SU-DHL-6 (cell line): ENCODE data around the gene GRAP.

Experiments used
- H2AFZ ChIP-seq: fragments of 200-600 bp; sonication (generic); 2 replicates; pipeline ENCODE4 v1.6.1; 2014; ENCODE audit warnings: low read depth, mild to moderate bottlenecking, moderate library complexity, mixed read lengths, antibody characterized with exemption, low read length; ENCODE audit not compliant: severe bottlenecking
- H3F3A ChIP-seq: fragments of 200-600 bp; shearing (Covaris generic); 2 replicates; pipeline ENCODE4 v1.6.0; 2016; ENCODE audit warnings: antibody characterized with exemption, mild to moderate bottlenecking; ENCODE audit not compliant: insufficient read depth
- H3K27ac ChIP-seq: fragments of 200-600 bp; sonication (generic); 2 replicates; pipeline ENCODE4 v1.5.1; 2016; ENCODE audit warnings: low read depth, mild to moderate bottlenecking, low read length, moderate library complexity, mixed read lengths
- H3K27me3 ChIP-seq: fragments of 200-600 bp; sonication (generic), shearing (Covaris generic); 2 replicates; pipeline ENCODE4 v1.6.0; 2014; ENCODE audit warnings: mild to moderate bottlenecking, low read length
- H3K36me3 ChIP-seq: fragments of 200-600 bp; sonication (generic); 2 replicates; pipeline ENCODE4 v1.6.1; 2014; ENCODE audit warnings: mild to moderate bottlenecking, low read length, mixed read lengths
- H3K4me2 ChIP-seq: fragments of 300-600, 200-600 bp; shearing (Covaris generic), sonication (generic); 2 replicates; pipeline ENCODE4 v1.6.0; 2014; ENCODE audit warnings: low read length, low read depth, mild to moderate bottlenecking; ENCODE audit not compliant: poor library complexity, severe bottlenecking
- H3K4me3 ChIP-seq: fragments of 200-600 bp; sonication (generic); 2 replicates; pipeline ENCODE4 v1.5.1; 2014; ENCODE audit warnings: antibody characterized with exemption, low read length, mild to moderate bottlenecking, mixed read lengths; ENCODE audit not compliant: insufficient read depth, poor library complexity, severe bottlenecking
- H3K79me2 ChIP-seq: fragments of 200-600 bp; sonication (generic); 2 replicates; pipeline ENCODE4 v1.6.1; 2014; ENCODE audit warnings: mild to moderate bottlenecking, low read length, moderate library complexity; ENCODE audit not compliant: insufficient read depth
- H3K9ac ChIP-seq: fragments of 200-600 bp; sonication (generic); 2 replicates; pipeline ENCODE4 v1.7.0; 2014; ENCODE audit warnings: mild to moderate bottlenecking, low read length
- H3K9me2 ChIP-seq: fragments of 200-600 bp; sonication (generic); replicated peaks from 2 replicates; pipeline ENCODE4 v1.6.1; 2014; ENCODE audit warnings: low read length; ENCODE audit not compliant: insufficient read depth
- H3K9me3 ChIP-seq: fragments of 200-600 bp; sonication (generic); 2 replicates; pipeline ENCODE4 v1.6.1; 2014; ENCODE audit warnings: low read length, mixed read lengths; ENCODE audit not compliant: insufficient read depth
- H4K20me1 ChIP-seq: fragments of 200-600 bp; sonication (generic); 2 replicates; pipeline ENCODE4 v1.6.1; 2014; ENCODE audit warnings: low read depth, mild to moderate bottlenecking, antibody characterized with exemption, low read length, moderate library complexity, mixed read lengths
- EZH2phosphoT487 ChIP-seq: fragments of 200-600 bp; sonication (generic), shearing (Covaris generic); conservative IDR thresholded peaks from 2 replicates; pipeline ENCODE4 v1.6.1; 2018; ENCODE audit warnings: mild to moderate bottlenecking, antibody characterized with exemption, low read length, moderate library complexity, mixed read lengths
- TF ChIP-seq, protein P1 (sequence below): fragments of 200-600 bp; sonication (generic); IDR thresholded peaks from one replicate; pipeline ENCODE4 v1.5.1; 2017; ENCODE audit warnings: antibody characterized with exemption, mild to moderate bottlenecking, low read length, moderate library complexity; ENCODE audit not compliant: insufficient read depth, poor library complexity, severe bottlenecking

GRAP gene

DNA sequence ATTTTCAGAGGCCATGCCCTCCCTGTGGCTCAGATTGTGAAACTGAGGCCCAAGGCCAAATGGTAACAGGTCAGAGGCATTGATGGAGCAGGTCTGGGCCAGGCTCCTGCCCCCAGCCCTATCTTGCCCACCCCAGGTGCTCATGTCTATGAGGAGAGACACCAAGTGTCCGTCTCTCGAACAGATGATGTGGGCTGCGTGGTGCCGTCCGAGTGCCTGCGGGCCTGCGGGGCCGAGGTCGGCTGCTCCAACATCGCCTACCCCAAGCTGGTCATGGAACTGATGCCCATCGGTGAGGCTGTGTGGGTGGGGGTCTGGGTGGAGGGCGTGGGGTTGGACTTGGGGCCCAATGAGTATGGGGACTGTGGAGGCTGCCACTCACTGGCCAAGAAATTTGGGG, 33.5 kb downstream of the GRAP start:
- H3K9ac ChIP-seq, result no peak overlapping the region
- no peak overlapping the region for H3K4me2 ChIP-seq
- no peaks in the 10 kb centered on the region for H4K20me1 ChIP-seq
- no peaks in the 10 kb centered on the region for H3K9me2 ChIP-seq
- H3K9me3 ChIP-seq, result no peaks in the 10 kb centered on the region
- no peaks in the 10 kb centered on the region for H3K27me3 ChIP-seq
- no peak for TF ChIP-seq EZH2phosphoT487
- TF ChIP-seq, protein P1, sequence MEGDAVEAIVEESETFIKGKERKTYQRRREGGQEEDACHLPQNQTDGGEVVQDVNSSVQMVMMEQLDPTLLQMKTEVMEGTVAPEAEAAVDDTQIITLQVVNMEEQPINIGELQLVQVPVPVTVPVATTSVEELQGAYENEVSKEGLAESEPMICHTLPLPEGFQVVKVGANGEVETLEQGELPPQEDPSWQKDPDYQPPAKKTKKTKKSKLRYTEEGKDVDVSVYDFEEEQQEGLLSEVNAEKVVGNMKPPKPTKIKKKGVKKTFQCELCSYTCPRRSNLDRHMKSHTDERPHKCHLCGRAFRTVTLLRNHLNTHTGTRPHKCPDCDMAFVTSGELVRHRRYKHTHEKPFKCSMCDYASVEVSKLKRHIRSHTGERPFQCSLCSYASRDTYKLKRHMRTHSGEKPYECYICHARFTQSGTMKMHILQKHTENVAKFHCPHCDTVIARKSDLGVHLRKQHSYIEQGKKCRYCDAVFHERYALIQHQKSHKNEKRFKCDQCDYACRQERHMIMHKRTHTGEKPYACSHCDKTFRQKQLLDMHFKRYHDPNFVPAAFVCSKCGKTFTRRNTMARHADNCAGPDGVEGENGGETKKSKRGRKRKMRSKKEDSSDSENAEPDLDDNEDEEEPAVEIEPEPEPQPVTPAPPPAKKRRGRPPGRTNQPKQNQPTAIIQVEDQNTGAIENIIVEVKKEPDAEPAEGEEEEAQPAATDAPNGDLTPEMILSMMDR, result no peak
- H3K79me2 ChIP-seq, result no peaks in the 10 kb centered on the region
- H3K27ac ChIP-seq, result no peak overlapping the region
- no peak overlapping the region for H3K4me3 ChIP-seq
- no peaks in the 10 kb centered on the region for H3F3A ChIP-seq
- no peak overlapping the region for H2AFZ ChIP-seq
- no peaks in the 10 kb centered on the region for H3K36me3 ChIP-seq

DNA sequence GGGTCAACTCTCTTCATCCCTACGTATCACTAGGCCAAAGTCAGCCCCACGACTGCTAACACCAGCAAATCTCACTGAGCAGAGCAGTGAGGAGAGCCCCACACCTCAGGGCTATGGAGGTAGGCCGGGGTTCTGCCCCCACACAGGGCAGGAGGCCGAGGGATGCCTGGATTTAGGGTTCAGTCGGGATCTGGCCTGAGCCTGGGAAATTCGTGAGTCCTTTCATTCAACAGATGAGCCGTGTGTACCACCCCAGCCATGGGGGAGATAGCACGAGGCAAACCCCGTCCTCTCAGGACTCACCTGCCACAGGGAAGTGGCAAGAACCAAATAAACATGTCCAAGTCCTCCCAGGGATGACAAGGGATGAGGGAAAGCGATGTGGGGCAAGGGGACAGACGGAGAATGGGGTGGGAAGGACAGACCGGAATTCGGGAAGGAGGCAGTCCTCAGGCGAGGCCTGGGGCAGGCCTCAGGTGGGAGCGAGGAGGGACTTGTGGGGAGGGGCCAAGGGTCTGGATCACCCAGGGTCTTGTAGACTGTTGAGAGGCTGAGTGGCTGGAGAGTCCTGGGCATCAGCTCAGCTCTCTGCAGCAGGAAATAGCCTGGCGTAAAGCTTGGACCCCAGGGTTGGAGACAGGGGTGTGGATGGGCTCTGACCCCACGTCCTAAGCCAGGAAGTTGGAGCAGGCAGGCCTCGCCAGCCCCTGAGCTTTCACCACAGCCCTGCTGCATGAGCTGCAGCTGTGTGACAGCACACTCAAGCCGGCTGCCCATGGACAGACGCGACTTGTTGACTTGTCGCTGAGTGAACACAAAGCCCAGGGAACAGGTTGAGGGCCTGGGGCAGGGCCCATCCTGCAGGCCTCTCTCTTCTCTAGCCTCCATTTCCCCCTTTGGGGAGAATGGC, 34.3 kb downstream of the GRAP start:
- Histone ChIP-seq H3K4me2 (no peak overlapping the region), H3K27me3 (no peaks in the 10 kb centered on the region), H3K79me2 (no peaks in the 10 kb centered on the region), H4K20me1 (no peaks in the 10 kb centered on the region), H2AFZ (no peak overlapping the region), H3K9me3 (no peaks in the 10 kb centered on the region), H3K4me3 (no peak overlapping the region), H3F3A (no peaks in the 10 kb centered on the region), H3K36me3 (no peaks in the 10 kb centered on the region), H3K9me2 (no peaks in the 10 kb centered on the region), H3K9ac (no peak overlapping the region), H3K27ac (no peak overlapping the region)
- TF ChIP-seq, protein P1, result no peak
- no peak for TF ChIP-seq EZH2phosphoT487

DNA sequence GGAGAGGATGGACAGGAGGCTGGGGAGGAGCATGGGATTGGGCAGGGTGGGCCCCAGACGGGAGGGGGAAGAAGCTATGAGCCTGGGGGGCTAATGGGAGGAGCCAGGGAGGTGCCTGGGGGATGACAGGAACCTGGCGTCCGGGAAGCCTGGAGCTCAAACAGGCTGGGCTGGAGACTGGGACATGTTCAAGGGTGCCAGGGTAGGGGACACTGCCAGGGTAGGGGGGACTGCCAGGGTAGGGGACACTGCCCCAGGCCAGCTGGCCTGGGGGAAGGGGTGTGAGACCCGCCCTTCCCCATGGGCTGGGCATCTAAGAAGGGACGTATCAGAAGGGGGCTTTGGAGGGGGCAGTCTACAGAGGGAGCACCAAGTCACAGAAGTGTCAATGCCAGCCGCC, 35.2 kb downstream of the GRAP start:
- no peaks in the 10 kb centered on the region for H4K20me1 ChIP-seq
- no peak overlapping the region for H3K27ac ChIP-seq
- no peaks in the 10 kb centered on the region for H3K9me3 ChIP-seq
- H3K79me2 ChIP-seq, result no peaks in the 10 kb centered on the region
- no peak overlapping the region for H3K9ac ChIP-seq
- TF ChIP-seq, protein P1, result no peak
- no peak for TF ChIP-seq EZH2phosphoT487
- no peak overlapping the region for H2AFZ ChIP-seq
- no peaks in the 10 kb centered on the region for H3K9me2 ChIP-seq
- H3K27me3 ChIP-seq, result no peaks in the 10 kb centered on the region
- no peaks in the 10 kb centered on the region for H3K36me3 ChIP-seq
- no peaks in the 10 kb centered on the region for H3F3A ChIP-seq
- H3K4me3 ChIP-seq, result no peak overlapping the region
- no peak overlapping the region for H3K4me2 ChIP-seq
